Large intestine (tissue), 3 donors: Measurements from ENCODE around the gene C4orf50. TPM values are rescaled to one million over a fixed set of nuclear protein-coding genes. Genes with fewer than 3 reads are reported as not detected.
"Not testable (repeated sequence)": the region's sequence is repeated elsewhere in the genome, so short reads cannot be mapped to it uniquely, and the experiment has no call there.

ENCODE experiments used
- DNase-seq, 2 donors: peaks; one replicate each; pipeline versions ENCODE4 v3.0.0 to v3.0.0-alpha.2; 2013
- H3K27ac ChIP-seq: one replicate; pipeline ENCODE4 v1.5.1; 2013; ENCODE audit warnings: low read length
- H3K27me3 ChIP-seq: 2 replicates; pipeline ENCODE4 v1.6.1; 2013; ENCODE audit warnings: low read length; ENCODE audit not compliant: control insufficient read depth, insufficient read depth
- H3K36me3 ChIP-seq: 2 replicates; pipeline ENCODE4 v1.6.1; 2013; ENCODE audit warnings: low read length; ENCODE audit not compliant: control insufficient read depth, insufficient read depth
- H3K4me1 ChIP-seq: one replicate; pipeline ENCODE4 v1.6.1; 2013; ENCODE audit warnings: low read length; ENCODE audit not compliant: control insufficient read depth, insufficient read depth
- H3K4me3 ChIP-seq: one replicate; pipeline ENCODE4 v1.5.1; 2013; ENCODE audit warnings: low read length
- H3K9me3 ChIP-seq: one replicate; pipeline ENCODE4 v1.6.1; 2013; ENCODE audit warnings: mild to moderate bottlenecking, low read depth, low read length, moderate library complexity; ENCODE audit not compliant: control insufficient read depth
- WGBS: methylation state at CpG from one replicate; pipeline ENCODE4 v1.1.5; 2013; ENCODE audit warnings: low lambda C conversion rate; ENCODE audit not compliant: insufficient coverage; 5-methylcytosine and 5-hydroxymethylcytosine counted together
- polyA plus RNA-seq: library from polyadenylated mRNA; unstranded; fragments of 120-200 nt; gene quantifications from one replicate; pipeline ENCODE4 v1.2.1, GENCODE V29; 2013

C4orf50 gene
- polyA plus RNA-seq, 1 donor, result 0.58 TPM

DNA sequence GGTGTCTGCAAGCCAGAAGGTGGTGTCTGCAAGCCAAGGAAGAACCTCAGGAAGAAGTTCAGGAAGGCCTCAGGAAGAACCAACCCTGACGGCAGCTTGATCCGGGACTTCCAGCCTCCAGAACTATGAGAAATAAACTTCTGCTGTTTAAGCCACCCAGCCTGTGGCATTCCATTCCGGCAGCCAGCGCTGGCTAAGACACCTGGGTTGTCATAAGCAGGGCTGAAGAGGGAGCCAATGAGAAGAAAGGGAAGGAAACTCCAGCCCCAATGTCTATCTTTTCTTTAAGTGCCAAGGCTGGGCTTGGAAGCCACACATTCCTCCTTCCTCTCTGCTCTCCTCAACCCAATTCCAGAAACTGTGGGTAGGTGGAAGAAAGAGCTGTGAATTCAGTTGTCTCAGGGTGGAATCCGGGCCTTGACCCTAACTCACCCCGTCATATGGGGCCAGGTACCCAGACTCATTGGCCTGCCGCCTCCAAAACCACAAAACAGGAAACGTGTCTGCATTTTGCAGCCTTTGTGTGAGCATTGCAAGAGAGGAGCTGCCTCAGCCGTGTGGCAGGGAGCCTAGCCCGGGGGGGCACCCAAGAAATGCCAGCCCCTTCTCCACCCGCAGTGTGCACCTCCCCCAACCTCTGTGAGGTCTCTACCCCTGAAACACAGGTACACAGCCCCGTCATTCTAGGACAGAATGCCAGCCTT lies 152.2 kb downstream of the C4orf50 start:
- Histone ChIP-seq H3K4me1 (no peaks in the 10 kb centered on the region), H3K27ac (no peak overlapping the region), H3K9me3 (no peaks in the 10 kb centered on the region), H3K36me3 (no peaks in the 10 kb centered on the region), H3K27me3 (no peaks in the 10 kb centered on the region), H3K4me3 (no peak overlapping the region)
- WGBS, result no CpG with 5 or more reads among the region's 12 CpGs
- DNase-seq, result no peak

DNA sequence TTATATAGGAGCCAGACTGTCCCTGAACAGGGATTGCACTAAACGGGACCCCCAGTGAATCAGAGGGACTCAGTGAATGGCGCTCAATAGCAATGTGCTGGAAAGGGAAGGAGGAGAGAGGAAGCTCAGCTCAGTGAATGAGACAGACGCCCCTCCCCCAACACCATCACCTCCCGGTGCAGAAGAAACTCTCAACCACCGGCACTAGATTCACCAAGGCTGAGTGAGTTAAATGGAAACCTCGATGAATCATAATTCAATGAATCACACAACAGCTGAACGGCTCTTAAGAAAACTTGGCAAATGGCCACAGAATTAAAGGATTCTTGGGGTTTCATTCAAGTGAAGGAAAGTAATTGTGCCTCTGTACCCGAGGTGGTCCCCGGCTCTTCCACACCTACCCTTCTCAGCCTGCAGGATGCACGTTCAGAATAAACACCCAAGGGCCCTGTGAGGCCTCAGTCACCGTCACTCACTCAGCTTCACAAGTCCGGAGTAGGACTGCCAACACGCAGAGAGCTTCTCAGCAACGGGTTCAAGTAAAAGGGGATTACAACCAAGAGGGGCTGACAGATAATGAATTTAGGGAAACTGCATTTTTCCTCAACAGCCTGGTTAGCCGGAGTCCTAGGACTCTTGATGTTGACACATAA lies 154.6 kb downstream of the C4orf50 start:
- H3K36me3 ChIP-seq, result no peaks in the 10 kb centered on the region
- H3K27ac ChIP-seq, result no peak overlapping the region
- no peaks in the 10 kb centered on the region for H3K9me3 ChIP-seq
- no peaks in the 10 kb centered on the region for H3K4me1 ChIP-seq
- WGBS, result no CpG with 5 or more reads among the region's 15 CpGs
- H3K4me3 ChIP-seq, result no peak overlapping the region
- H3K27me3 ChIP-seq, result no peaks in the 10 kb centered on the region
- DNase-seq, result no peak

DNA sequence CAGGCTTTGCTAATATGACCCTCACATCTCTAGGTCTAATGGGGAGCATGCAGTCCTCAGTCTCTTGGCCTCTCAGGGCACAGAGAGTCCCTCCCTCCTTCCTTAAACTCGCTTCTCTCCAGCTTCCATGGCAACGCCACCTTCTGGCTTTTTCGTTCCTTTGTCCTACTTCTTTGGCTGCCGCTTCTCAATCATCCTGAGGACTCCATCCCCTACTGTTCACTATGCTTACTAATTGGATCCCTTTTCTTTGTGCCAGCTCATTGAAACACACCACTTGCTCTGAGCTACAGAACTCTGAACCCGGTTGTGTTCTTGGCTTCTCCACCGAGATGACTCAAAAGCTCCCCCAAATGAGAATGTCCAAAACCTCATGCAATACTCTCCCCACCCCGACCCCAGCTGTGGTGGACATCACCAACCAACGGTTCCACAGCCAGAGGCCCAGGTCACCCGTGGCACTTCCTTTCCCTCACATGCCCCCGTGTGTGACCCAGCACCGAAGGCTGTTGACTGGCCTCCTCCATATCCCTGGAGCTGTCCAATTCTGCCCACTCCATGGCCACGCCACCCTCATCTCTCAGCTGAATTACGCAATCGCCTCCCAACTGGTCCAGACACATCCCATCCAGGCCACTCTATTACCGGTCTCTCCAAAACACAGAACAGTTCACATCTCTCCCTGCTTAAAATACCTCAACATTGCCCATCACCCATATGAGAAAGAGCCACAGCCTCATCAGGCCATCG lies 160.0 kb downstream of the C4orf50 start:
- no peak overlapping the region for H3K4me3 ChIP-seq
- H3K27ac ChIP-seq, result no peak overlapping the region
- H3K27me3 ChIP-seq, result no peaks in the 10 kb centered on the region
- peaks cover 5% of the 10 kb centered on the region for H3K9me3 ChIP-seq
- WGBS, result 68% methylated on average over 4 of the region's 16 CpGs
- DNase-seq, result no peak
- no peaks in the 10 kb centered on the region for H3K4me1 ChIP-seq
- H3K36me3 ChIP-seq, result no peaks in the 10 kb centered on the region

DNA sequence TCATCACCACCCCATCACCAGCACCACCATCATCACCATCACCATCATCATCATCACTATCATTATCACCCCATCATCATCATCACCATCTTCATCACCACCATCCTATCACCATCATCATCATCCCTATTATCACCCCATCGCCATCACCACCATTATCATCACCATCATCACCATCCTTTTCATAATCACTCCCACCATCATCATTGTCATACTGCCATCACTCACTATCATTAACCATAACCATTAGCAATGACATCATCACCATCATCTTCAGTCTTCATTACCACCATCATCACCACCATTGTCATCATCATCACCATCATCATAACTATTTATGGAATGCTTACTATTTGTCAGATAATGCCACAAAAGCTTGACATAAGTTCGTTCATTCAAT lies 161.0 kb downstream of the C4orf50 start:
- Histone ChIP-seq H3K9me3 (peaks cover 5% of the 10 kb centered on the region), H3K27me3 (no peaks in the 10 kb centered on the region), H3K36me3 (no peaks in the 10 kb centered on the region), H3K27ac (no peak overlapping the region), H3K4me3 (no peak overlapping the region), H3K4me1 (no peaks in the 10 kb centered on the region)
- no peak for DNase-seq
- WGBS, result 100% methylated on average over 1 of the region's 2 CpGs

DNA sequence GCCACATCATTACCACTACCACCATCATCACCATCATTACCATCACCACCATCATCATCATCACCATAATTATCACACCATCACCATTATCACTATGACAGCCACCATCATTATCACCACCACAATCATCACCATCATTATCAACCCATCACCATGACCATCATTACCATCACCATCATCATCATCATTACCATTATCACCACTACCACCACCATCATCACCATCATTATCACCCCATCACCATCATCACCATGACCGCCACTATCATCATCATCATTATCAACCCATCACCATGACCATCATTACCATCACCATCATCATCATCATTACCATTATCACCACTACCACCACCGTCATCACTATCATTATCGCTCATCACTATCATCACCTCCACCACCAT lies 161.9 kb downstream of the C4orf50 start:
- H3K9me3 ChIP-seq, H3K27me3 ChIP-seq, DNase-seq, H3K27ac ChIP-seq, H3K4me3 ChIP-seq, H3K4me1 ChIP-seq, H3K36me3 ChIP-seq: not testable (repeated sequence)
- 100% methylated on average over 2 of the region's 3 CpGs for WGBS

DNA sequence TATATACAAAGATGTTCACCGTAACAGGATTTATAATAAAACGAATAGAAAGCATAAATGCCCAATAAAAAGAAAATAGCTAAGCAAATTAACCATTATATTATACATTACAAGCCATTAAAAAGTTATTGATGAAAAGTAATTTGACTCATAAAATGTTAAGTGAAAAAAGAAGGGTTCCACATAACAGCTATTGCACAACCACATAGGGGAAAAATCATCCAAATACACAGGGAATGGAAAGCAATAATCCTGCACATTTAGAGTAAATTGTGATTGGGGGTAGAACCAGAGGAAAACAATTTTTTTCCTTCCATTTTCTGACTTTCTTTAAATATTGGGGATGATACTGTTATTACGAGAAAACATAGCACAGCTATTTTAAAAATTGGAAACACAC lies 163.3 kb downstream of the C4orf50 start:
- Histone ChIP-seq H3K9me3 (peaks cover 5% of the 10 kb centered on the region), H3K4me3 (no peak overlapping the region), H3K4me1 (no peaks in the 10 kb centered on the region), H3K27ac (no peak overlapping the region), H3K36me3 (peaks cover 3% of the 10 kb centered on the region), H3K27me3 (no peaks in the 10 kb centered on the region)
- 77% methylated on average over 2 of the region's 3 CpGs for WGBS
- DNase-seq, result no peak

DNA sequence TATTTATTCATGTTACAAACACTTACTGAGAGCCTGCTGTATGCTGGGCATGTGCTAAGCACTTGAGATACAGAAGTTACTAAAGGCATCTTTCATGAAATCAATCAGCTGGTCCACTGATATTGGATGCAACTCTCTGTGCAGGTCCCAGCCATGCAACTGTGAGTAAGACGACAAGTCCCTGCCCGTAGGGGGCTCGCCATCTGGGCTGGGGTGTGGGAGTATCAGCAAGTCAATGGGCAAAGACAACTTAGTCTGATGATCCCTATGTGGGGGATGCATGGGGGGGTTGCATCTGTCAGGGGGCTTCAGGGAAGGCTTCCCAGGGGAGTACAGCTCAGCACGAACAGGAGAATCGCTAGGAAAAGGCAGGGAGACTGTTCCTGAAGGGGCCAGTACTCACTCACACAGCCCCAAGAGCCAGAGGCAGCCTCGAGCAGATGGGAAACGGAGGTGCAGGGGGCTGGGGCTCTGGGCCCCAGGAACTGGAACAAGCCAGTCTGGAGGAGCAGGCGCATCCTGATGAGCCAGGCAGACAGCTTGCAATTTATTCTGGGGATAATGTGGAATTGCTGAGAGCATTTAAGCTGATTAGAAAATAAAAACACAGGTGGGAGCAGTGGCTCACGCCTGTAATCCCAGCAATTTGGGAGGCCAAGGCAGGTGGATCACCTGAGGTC lies 165.6 kb downstream of the C4orf50 start:
- WGBS, result 40% methylated on average over 1 of the region's 9 CpGs
- peaks cover 5% of the 10 kb centered on the region for H3K9me3 ChIP-seq
- H3K4me1 ChIP-seq, result no peaks in the 10 kb centered on the region
- no peak overlapping the region for H3K27ac ChIP-seq
- H3K27me3 ChIP-seq, result no peaks in the 10 kb centered on the region
- H3K36me3 ChIP-seq, result peaks cover 10% of the 10 kb centered on the region
- DNase-seq, result no peak
- no peak overlapping the region for H3K4me3 ChIP-seq

DNA sequence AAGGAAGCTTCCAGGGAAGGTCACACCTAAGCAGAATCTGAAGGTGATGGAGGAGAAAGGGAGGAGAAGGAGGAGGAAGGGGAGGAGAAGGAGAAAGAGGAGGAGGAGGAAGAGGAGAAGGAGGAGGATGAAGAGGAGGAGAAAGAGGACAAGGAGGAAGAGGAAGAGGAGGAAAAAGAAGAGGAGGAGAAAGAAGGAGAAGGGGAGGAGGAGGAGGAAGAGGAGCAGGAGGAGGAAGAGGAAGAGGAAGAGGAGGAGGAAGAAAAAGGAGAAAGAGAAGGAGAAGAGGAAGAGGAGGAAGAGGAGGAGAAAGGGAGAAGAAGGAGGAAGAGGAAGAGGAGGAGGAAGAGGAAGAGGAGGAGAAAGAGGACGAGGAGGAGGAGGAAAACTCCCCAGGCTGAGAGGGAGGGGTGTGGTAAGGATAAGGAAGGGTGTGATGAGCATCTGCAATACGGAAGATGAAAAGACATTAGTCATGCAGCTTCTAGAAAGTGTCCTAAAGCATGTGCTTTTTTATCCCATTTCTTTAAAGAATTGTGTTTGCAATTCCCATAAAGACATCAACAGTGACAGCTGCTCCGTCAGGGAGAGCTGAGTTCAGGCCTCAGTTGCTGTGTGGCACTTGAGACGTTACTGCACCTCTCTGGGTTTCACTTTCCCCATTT lies 166.5 kb downstream of the C4orf50 start:
- DNase-seq, result no peak
- WGBS, result 83% methylated on average over 1 of the region's 4 CpGs
- Histone ChIP-seq H3K9me3 (peaks cover 5% of the 10 kb centered on the region), H3K27me3 (no peaks in the 10 kb centered on the region), H3K4me3 (no peak overlapping the region), H3K4me1 (no peaks in the 10 kb centered on the region), H3K27ac (no peak overlapping the region), H3K36me3 (peaks cover 10% of the 10 kb centered on the region)
